ENCODE data around the gene LRRC4C. TPM values are rescaled to one million over a fixed set of nuclear protein-coding genes. Genes with fewer than 3 reads are reported as not detected.

The LRRC4C gene
- total and polyA plus RNA-seq, 7 donors: 0.98 to 5.4 (median 3.0) TPM; not detected in 1

DNA sequence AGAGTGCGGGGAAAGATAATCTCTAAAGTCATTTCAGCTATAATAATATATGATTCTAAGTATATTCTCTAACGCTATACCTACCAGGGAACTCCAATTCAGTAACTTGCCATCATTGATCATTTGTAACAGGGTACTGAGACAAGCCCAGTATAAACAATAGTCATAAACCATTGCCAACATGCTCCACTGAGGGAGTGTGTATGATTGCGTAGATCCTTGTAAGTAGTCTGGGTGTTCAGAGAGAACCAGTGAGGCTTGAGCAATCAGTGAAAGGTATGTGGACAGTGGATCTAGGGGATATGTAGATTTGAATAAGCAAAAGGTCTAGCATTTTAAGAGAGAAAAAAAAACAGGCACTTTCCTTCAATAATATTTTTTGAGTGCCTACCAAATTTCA, 1326.0 kb downstream of the LRRC4C start:
- no peaks in the 10 kb centered on the region for H3K36me3 ChIP-seq
- 74 to 94% methylated on average over 3 of the region's 3 CpGs for WGBS, 2 donors
- TF ChIP-seq, protein P1, sequence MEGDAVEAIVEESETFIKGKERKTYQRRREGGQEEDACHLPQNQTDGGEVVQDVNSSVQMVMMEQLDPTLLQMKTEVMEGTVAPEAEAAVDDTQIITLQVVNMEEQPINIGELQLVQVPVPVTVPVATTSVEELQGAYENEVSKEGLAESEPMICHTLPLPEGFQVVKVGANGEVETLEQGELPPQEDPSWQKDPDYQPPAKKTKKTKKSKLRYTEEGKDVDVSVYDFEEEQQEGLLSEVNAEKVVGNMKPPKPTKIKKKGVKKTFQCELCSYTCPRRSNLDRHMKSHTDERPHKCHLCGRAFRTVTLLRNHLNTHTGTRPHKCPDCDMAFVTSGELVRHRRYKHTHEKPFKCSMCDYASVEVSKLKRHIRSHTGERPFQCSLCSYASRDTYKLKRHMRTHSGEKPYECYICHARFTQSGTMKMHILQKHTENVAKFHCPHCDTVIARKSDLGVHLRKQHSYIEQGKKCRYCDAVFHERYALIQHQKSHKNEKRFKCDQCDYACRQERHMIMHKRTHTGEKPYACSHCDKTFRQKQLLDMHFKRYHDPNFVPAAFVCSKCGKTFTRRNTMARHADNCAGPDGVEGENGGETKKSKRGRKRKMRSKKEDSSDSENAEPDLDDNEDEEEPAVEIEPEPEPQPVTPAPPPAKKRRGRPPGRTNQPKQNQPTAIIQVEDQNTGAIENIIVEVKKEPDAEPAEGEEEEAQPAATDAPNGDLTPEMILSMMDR (IDR thresholded peaks at IDR 0.05): no peak
- no peak for TF ChIP-seq POLR2A (IDR thresholded peaks at IDR 0.05)
- no peak for TF ChIP-seq EP300 (IDR thresholded peaks at IDR 0.05)
- no peak for TF ChIP-seq POLR2AphosphoS5 (IDR thresholded peaks at IDR 0.05)
- no peaks in the 10 kb centered on the region for H3K4me1 ChIP-seq
- no peaks in the 10 kb centered on the region for H3K27me3 ChIP-seq
- H3K27ac ChIP-seq: no peak overlapping the region
- H3K4me3 ChIP-seq: no peak overlapping the region
- intact Hi-C loops (cut with DNase I): loop anchor here (5.0 kb wide), 1 partner anchor 159 kb away; no protein-coding TSS in a partner anchor
- no peaks in the 10 kb centered on the region for H3K9me3 ChIP-seq
- no peak for DNase-seq

DNA sequence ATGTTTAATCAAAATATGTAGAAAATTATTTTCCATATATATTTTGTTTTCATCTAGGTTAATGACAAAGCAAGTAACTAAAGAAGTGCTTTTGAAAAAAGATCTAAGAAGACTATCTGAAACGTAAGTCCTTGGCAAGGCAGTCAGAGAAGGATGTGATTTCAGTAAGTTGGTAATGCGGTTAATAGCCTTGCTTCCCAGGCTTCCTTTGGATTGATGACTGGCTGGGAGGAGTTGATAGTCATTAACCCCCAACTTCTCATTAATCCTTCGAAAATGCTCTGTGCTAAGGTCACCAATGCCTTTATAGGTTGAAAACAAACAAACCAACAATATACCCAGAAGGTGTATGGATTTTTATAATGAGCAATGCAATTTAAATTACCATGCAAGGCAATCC, 1326.5 kb downstream of the LRRC4C start:
- intact Hi-C loops (cut with DNase I): loop anchor here (5.0 kb wide), 1 partner anchor 159 kb away; no protein-coding TSS in a partner anchor
- Histone ChIP-seq H3K36me3 (no peaks in the 10 kb centered on the region), H3K27ac (no peak overlapping the region), H3K9me3 (no peaks in the 10 kb centered on the region), H3K27me3 (no peaks in the 10 kb centered on the region), H3K4me3 (no peak overlapping the region), H3K4me1 (no peaks in the 10 kb centered on the region)
- TF ChIP-seq POLR2AphosphoS5 (IDR thresholded peaks at IDR 0.05): no peak
- no peak for TF ChIP-seq POLR2A (IDR thresholded peaks at IDR 0.05)
- TF ChIP-seq EP300 (IDR thresholded peaks at IDR 0.05): no peak
- TF ChIP-seq, protein P1 (IDR thresholded peaks at IDR 0.05): no peak
- 45 to 73% methylated on average over 3 of the region's 3 CpGs for WGBS, 2 donors
- DNase-seq: no peak

DNA sequence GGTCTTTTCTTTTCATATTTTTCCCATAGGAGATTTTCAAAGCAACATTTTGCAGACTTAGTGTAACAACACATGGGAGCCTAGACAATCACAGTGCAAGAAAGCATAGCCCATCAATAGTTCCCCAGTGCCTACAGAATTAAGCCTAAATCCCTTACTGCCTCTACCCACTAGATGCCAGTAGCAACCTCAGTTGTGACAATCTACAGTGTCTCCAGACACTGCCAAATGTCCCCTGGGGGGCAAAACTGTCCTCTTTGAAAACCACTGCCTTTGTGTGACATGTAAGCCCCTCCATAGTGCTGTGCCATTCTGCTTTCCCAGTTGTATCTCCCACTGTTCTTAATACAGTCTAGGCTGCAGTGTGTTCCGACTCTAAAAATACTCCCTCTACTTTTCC, 1329.0 kb downstream of the LRRC4C start:
- 80 to 84% methylated on average over 1 of the region's 1 CpG for WGBS, 2 donors
- intact Hi-C loops (cut with DNase I): loop anchor here (5.0 kb wide), 1 partner anchor 162 kb away; no protein-coding TSS in a partner anchor
- H3K4me1 ChIP-seq: no peaks in the 10 kb centered on the region
- no peak for DNase-seq
- TF ChIP-seq, protein P1 (IDR thresholded peaks at IDR 0.05): no peak
- no peak for TF ChIP-seq POLR2A (IDR thresholded peaks at IDR 0.05)
- TF ChIP-seq EP300 (IDR thresholded peaks at IDR 0.05): no peak
- no peak for TF ChIP-seq POLR2AphosphoS5 (IDR thresholded peaks at IDR 0.05)
- no peaks in the 10 kb centered on the region for H3K27me3 ChIP-seq
- no peak overlapping the region for H3K4me3 ChIP-seq
- H3K9me3 ChIP-seq: no peaks in the 10 kb centered on the region
- no peak overlapping the region for H3K27ac ChIP-seq
- no peaks in the 10 kb centered on the region for H3K36me3 ChIP-seq

DNA sequence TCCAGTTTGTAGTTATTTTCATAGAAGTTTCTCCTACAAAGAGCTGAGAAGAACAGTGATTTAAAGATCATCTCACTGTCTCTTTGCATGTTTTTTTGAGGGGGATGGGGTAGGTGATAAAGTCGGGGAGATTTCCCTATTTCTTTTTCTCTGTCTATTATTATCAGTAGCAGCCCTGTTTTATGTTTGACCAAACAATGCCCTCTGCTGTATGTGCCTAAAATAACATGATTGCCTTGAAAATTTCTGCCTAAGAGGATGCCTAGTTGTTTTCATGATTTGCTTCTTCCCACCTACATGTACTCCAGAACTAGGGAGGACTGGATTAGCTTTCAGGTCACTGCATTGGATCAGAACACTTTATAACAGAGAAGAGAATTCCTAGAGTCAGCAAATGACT, 1330.2 kb downstream of the LRRC4C start:
- WGBS, 2 donors: 2 to 3% methylated on average over 1 of the region's 1 CpG
- intact Hi-C loops (cut with DNase I): no loop called here
- H3K9me3 ChIP-seq: peaks cover 0 to 1% (median 0%) of the 10 kb centered on the region in 4 donors
- DNase-seq: no peak
- TF ChIP-seq POLR2A (IDR thresholded peaks at IDR 0.05): no peak
- TF ChIP-seq, protein P1 (IDR thresholded peaks at IDR 0.05): no peak
- TF ChIP-seq EP300 (IDR thresholded peaks at IDR 0.05): no peak
- no peak for TF ChIP-seq POLR2AphosphoS5 (IDR thresholded peaks at IDR 0.05)
- no peak overlapping the region for H3K4me3 ChIP-seq
- no peak overlapping the region for H3K27ac ChIP-seq
- H3K27me3 ChIP-seq: no peaks in the 10 kb centered on the region
- H3K4me1 ChIP-seq: no peaks in the 10 kb centered on the region
- H3K36me3 ChIP-seq: no peaks in the 10 kb centered on the region

DNA sequence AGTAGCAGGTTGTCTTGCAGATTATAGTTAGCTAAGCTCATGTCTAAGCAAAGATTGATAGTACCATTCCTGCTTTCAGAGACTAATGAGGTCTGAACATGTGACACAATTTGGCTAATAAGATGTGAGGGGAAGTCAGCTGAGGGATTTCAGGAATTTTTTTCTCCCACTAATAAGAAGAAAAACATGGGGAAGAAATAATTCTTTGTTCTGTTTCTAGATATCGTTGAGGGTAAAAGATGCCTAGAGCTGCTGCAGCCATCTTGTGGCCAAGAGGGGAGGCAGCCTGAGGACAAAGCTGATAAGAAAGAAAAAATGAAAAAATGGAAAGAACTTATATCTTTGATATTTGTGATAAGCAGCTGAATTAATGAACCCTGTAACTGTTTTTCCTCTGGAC, 1334.4 kb downstream of the LRRC4C start:
- TF ChIP-seq POLR2AphosphoS5 (IDR thresholded peaks at IDR 0.05): no peak
- TF ChIP-seq, protein P1 (IDR thresholded peaks at IDR 0.05): no peak
- no peak for TF ChIP-seq EP300 (IDR thresholded peaks at IDR 0.05)
- no peak for TF ChIP-seq POLR2A (IDR thresholded peaks at IDR 0.05)
- Histone ChIP-seq H3K27ac (no peak overlapping the region), H3K9me3 (peaks cover 0 to 4% (median 1%) of the 10 kb centered on the region in 4 donors), H3K4me3 (no peak overlapping the region), H3K4me1 (no peaks in the 10 kb centered on the region), H3K27me3 (no peaks in the 10 kb centered on the region), H3K36me3 (no peaks in the 10 kb centered on the region)
- no peak for DNase-seq
- 11 to 27% methylated on average over 1 of the region's 1 CpG for WGBS, 2 donors
- intact Hi-C loops (cut with DNase I): no loop called here
